Endothelial cell of umbilical vein (primary cell): Measurements from ENCODE around the gene TOMM5. TPM values are rescaled to one million over a fixed set of nuclear protein-coding genes. Genes with fewer than 3 reads are reported as not detected.

Experiments
- BruUV-seq: library from RNA; stranded (reverse); fragments of 400-500 nt; replicated peaks from 2 replicates; lab custom pipeline; 2021; lab: Mats Ljungman, UMichigan
- CTCF ChIA-PET: fragments of 300-600, 350-600 bp; sonication (Branson Sonifier 250); formaldehyde crosslinking; loops from one replicate; lab custom pipeline; 2021; ENCODE audit warnings: antibody characterized with exemption, inconsistent platforms; lab: Charles Lee
- POLR2A ChIA-PET: fragments of 300-600, 350-600 bp; sonication (Branson Sonifier 250); formaldehyde crosslinking; loops from one replicate; lab custom pipeline; 2021; ENCODE audit warnings: antibody characterized with exemption, inconsistent platforms; lab: Charles Lee
- DNase-seq: peaks from one replicate; pipeline ENCODE4 v3.0.0-alpha.2; 2011; ENCODE audit warnings: low read depth, low spot score
- FAIRE-seq: peaks from 2 replicates; lab custom pipeline; 2011; peaks lifted over from hg19 to GRCh38; lab: Jason Lieb, UNC
- H2AFZ ChIP-seq: 2 replicates; pipeline ENCODE4 v1.6.0; 2012; ENCODE audit warnings: low read depth, low read length, control low read depth, inconsistent platforms
- H3K27ac ChIP-seq: 2 replicates; pipeline ENCODE4 v1.5.1; 2011; ENCODE audit warnings: low read depth, mild to moderate bottlenecking, control low read depth, low read length, moderate library complexity; ENCODE audit not compliant: insufficient read depth
- H3K27me3 ChIP-seq, 2 experiments: 2 replicates each; pipeline versions ENCODE4 v1.6.0 to v1.6.1; 2011; ENCODE audit warnings: low read length in 2 of 2, mixed read lengths in 1 of 2; ENCODE audit not compliant: control insufficient read depth in 2 of 2, insufficient read depth in 2 of 2
- H3K36me3 ChIP-seq, 2 experiments: 2 replicates in 1 of 2; 3 replicates in 1 of 2; pipeline ENCODE4 v1.5.1; 2011; ENCODE audit warnings: low read length in 2 of 2, mild to moderate bottlenecking in 1 of 2, moderate library complexity in 1 of 2; ENCODE audit not compliant: control insufficient read depth in 2 of 2, insufficient read depth in 2 of 2; ENCODE audit errors: extremely low read depth in 1 of 2
- H3K4me1 ChIP-seq: 3 replicates; pipeline ENCODE4 v1.5.1; 2011; ENCODE audit warnings: mild to moderate bottlenecking, low read length; ENCODE audit not compliant: control insufficient read depth, insufficient read depth; ENCODE audit errors: extremely low read depth
- H3K4me2 ChIP-seq: 2 replicates; pipeline ENCODE4 v1.6.1; 2011; ENCODE audit warnings: low read length, control low read depth, mixed read lengths; ENCODE audit not compliant: insufficient read depth
- H3K4me3 ChIP-seq, 3 experiments: fragments of 200-600 bp in 1 of 3; sonication (generic), shearing (Covaris generic) in 1 of 3; replicated peaks in 1 of 3; 2 replicates each; pipeline ENCODE4 v1.5.1; 2011 to 2016; ENCODE audit warnings: control low read depth in 3 of 3, low read length in 3 of 3, mild to moderate bottlenecking in 2 of 3, inconsistent platforms in 1 of 3, low read depth in 1 of 3, moderate library complexity in 1 of 3; ENCODE audit not compliant: insufficient read depth in 1 of 3
- H3K79me2 ChIP-seq: 2 replicates; pipeline ENCODE4 v1.6.0; 2012; ENCODE audit warnings: low read length, inconsistent platforms; ENCODE audit not compliant: control insufficient read depth, insufficient read depth
- H3K9ac ChIP-seq: replicated peaks from 2 replicates; pipeline ENCODE3; 2011; ENCODE audit warnings: low read length, control low read depth; ENCODE audit not compliant: insufficient read depth; ENCODE audit errors: extremely low read depth
- H3K9me1 ChIP-seq: replicated peaks from 3 replicates; pipeline ENCODE4 v1.6.0; 2011; ENCODE audit warnings: mild to moderate bottlenecking, low read length; ENCODE audit not compliant: control insufficient read depth, insufficient read depth; ENCODE audit errors: extremely low read depth
- H3K9me3 ChIP-seq: replicated peaks from 2 replicates; pipeline ENCODE4 v1.5.1; 2012; ENCODE audit warnings: low read length, inconsistent platforms; ENCODE audit not compliant: control insufficient read depth, insufficient read depth
- H4K20me1 ChIP-seq: replicated peaks from 2 replicates; pipeline ENCODE3; 2011; ENCODE audit warnings: mild to moderate bottlenecking, low read length; ENCODE audit not compliant: control insufficient read depth, insufficient read depth; ENCODE audit errors: extremely low read depth
- JUN ChIP-seq: IDR thresholded peaks from 2 replicates; pipeline ENCODE4 v1.6.1; 2011; ENCODE audit warnings: borderline replicate concordance, low read depth; ENCODE audit not compliant: insufficient read length, insufficient read depth
- POLR2A ChIP-seq: IDR thresholded peaks from 2 replicates; pipeline ENCODE4 v1.6.1; 2012; ENCODE audit warnings: low read depth, mild to moderate bottlenecking, control low read depth, low read length
- POLR2AphosphoS5 ChIP-seq: IDR thresholded peaks from 2 replicates; pipeline ENCODE4 v1.6.1; 2012; ENCODE audit warnings: low read depth, mild to moderate bottlenecking, control low read depth, low read length, moderate library complexity; ENCODE audit not compliant: insufficient read depth
- dilution Hi-C: fragments of 300-500 bp; cut with MboI; formaldehyde crosslinking; loops from one replicate; pipeline ENCODE4 v1.15.0; 2019; ENCODE audit warnings: low sequenced_read_pairs; ENCODE audit not compliant: extremely low pct_ligation_motif_present
- intact Hi-C: fragments of 100-400 bp; cut with micrococcal nuclease; formaldehyde crosslinking; loops from one replicate; pipeline ENCODE4 v1.10.0; 2022
- polyA plus RNA-seq, 4 experiments: library from polyadenylated mRNA; depleted of rRNA in 3 of 4; stranded (reverse) in 3 of 4; unstranded in 1 of 4; fragments of >200 nt; gene quantifications; 2 replicates each; pipeline versions ENCODE4 v1.2.1 to v1.2.3, GENCODE V29; 2011 to 2012; ENCODE audit warnings: missing spikeins in 1 of 4
- total RNA-seq: library from RNA; stranded (reverse); gene quantifications from 2 replicates; pipeline ENCODE4 v1.2.3, GENCODE V29; 2021
- TF ChIP-seq, protein P1 (sequence below), 2 donors: IDR thresholded peaks; 1 replicate in 1 of 2; 2 replicates in 1 of 2; pipeline ENCODE4 v1.5.1; 2011; ENCODE audit warnings: low read length in 2 of 2, mild to moderate bottlenecking in 2 of 2, moderate library complexity in 2 of 2, control low read depth in 1 of 2, inconsistent platforms in 1 of 2, low read depth in 1 of 2; ENCODE audit not compliant: insufficient read depth in 1 of 2; ENCODE audit errors: extremely low read depth in 1 of 2
- TF ChIP-seq, protein P2 (sequence below): IDR thresholded peaks from 2 replicates; pipeline ENCODE4 v1.6.1; 2011; ENCODE audit not compliant: insufficient read depth, insufficient read length

The TOMM5 gene
- total and polyA plus RNA-seq, 2 donors (not counting 3 experiments of a cell fraction or from before 2014, with no cell fraction given) = 122 to 147 TPM

GRCh38 chr9:37571282-37571681 lies 21.1 kb downstream of the TOMM5 start:
- FAIRE-seq = no peak

More at GRCh38 chr9:37571282-37571681, 21.1 kb downstream of the TOMM5 start:
- DNase-seq = no peak
- peaks cover 16% of the 10 kb centered on the region for H3K4me1 ChIP-seq
- H3K4me3 ChIP-seq = no peak overlapping the region
- H3K4me2 ChIP-seq = no peak overlapping the region
- no TSS peak for BruUV-seq
- peaks cover 7% of the 10 kb centered on the region for H3K79me2 ChIP-seq
- peaks cover 0 to 2% of the 10 kb centered on the region in 2 experiments for H3K36me3 ChIP-seq
- peaks cover 2% of the 10 kb centered on the region for H4K20me1 ChIP-seq
- dilution Hi-C loops (no loop called here), intact Hi-C loops (no loop called here)
- no peaks in the 10 kb centered on the region for H3K9me3 ChIP-seq
- ChIA-PET POLR2A (no interaction called here), CTCF (no interaction called here)
- no peak overlapping the region for H3K9ac ChIP-seq
- H3K27ac ChIP-seq = no peak overlapping the region
- no peak overlapping the region for H2AFZ ChIP-seq
- no peak for TF ChIP-seq POLR2A
- TF ChIP-seq, protein P1, sequence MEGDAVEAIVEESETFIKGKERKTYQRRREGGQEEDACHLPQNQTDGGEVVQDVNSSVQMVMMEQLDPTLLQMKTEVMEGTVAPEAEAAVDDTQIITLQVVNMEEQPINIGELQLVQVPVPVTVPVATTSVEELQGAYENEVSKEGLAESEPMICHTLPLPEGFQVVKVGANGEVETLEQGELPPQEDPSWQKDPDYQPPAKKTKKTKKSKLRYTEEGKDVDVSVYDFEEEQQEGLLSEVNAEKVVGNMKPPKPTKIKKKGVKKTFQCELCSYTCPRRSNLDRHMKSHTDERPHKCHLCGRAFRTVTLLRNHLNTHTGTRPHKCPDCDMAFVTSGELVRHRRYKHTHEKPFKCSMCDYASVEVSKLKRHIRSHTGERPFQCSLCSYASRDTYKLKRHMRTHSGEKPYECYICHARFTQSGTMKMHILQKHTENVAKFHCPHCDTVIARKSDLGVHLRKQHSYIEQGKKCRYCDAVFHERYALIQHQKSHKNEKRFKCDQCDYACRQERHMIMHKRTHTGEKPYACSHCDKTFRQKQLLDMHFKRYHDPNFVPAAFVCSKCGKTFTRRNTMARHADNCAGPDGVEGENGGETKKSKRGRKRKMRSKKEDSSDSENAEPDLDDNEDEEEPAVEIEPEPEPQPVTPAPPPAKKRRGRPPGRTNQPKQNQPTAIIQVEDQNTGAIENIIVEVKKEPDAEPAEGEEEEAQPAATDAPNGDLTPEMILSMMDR (IDR thresholded peaks at IDR 0.05; ENCODE audit: extremely low read depth in 1 of 2, insufficient read depth in 1 of 2, low read depth in 1 of 2, low read length in 2 of 2) = no peak
- TF ChIP-seq JUN = no peak
- TF ChIP-seq, protein P2, sequence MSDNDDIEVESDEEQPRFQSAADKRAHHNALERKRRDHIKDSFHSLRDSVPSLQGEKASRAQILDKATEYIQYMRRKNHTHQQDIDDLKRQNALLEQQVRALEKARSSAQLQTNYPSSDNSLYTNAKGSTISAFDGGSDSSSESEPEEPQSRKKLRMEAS = no peak
- TF ChIP-seq POLR2AphosphoS5 = no peak
- H3K9me1 ChIP-seq = no peaks in the 10 kb centered on the region
- H3K27me3 ChIP-seq = no peaks in the 10 kb centered on the region
